MCF 10A (cell line): Measurements from ENCODE around the gene TDRD9. TPM values are rescaled to one million over a fixed set of nuclear protein-coding genes. Genes with fewer than 3 reads are reported as not detected.
A peak's percentile ranks its signal among the peaks of the same experiment; 100 is the strongest.

ENCODE experiments used
- BruUV-seq: library from RNA; stranded (reverse); fragments of 400-500 nt; replicated peaks from 2 replicates; lab custom pipeline; 2021; lab: Mats Ljungman, UMichigan
- CTCF ChIA-PET: fragments of 300-600 bp; sonication (Branson Sonifier 250); formaldehyde crosslinking; extraction: SDS; loops from one replicate; lab custom pipeline; 2021; ENCODE audit warnings: antibody characterized with exemption, inconsistent platforms; lab: Yijun Ruan, JAX
- POLR2A ChIA-PET: fragments of 300-600, 350-650 bp; sonication (Branson Sonifier 250); formaldehyde crosslinking; extraction: SDS; loops from one replicate; lab custom pipeline; 2020; ENCODE audit warnings: antibody characterized with exemption, inconsistent platforms; lab: Yijun Ruan, JAX
- DNase-seq: peaks from one replicate; pipeline ENCODE4 v3.0.0-alpha.2; 2018; ENCODE audit not compliant: unreplicated experiment
- H3K27ac Mint-ChIP-seq: one replicate; pipeline ENCODE4 v1.8.0; 2022; ENCODE audit warnings: mild to moderate bottlenecking, low read depth, mixed read lengths; ENCODE audit not compliant: unreplicated experiment
- H3K27me3 Mint-ChIP-seq: one replicate; pipeline ENCODE4 v1.8.0; 2022; ENCODE audit warnings: mixed read lengths; ENCODE audit not compliant: insufficient read depth, unreplicated experiment
- H3K36me3 Mint-ChIP-seq: one replicate; pipeline ENCODE4 v1.8.0; 2022; ENCODE audit warnings: mild to moderate bottlenecking, moderate library complexity, mixed read lengths; ENCODE audit not compliant: insufficient read depth, unreplicated experiment
- H3K4me1 Mint-ChIP-seq: one replicate; pipeline ENCODE4 v1.8.0; 2022; ENCODE audit warnings: mixed read lengths; ENCODE audit not compliant: insufficient read depth, unreplicated experiment
- H3K4me3 Mint-ChIP-seq: one replicate; pipeline ENCODE4 v1.8.0; 2022; ENCODE audit warnings: mild to moderate bottlenecking, moderate library complexity, mixed read lengths; ENCODE audit not compliant: unreplicated experiment
- H3K9me3 Mint-ChIP-seq: one replicate; pipeline ENCODE4 v1.8.0; 2022; ENCODE audit warnings: mixed read lengths; ENCODE audit not compliant: unreplicated experiment
- CTCF ChIP-seq: fragments of 200-600 bp; IDR thresholded peaks from one replicate; pipeline ENCODE4 v1.8.0; 2022; ENCODE audit warnings: antibody characterized with exemption, mild to moderate bottlenecking; ENCODE audit not compliant: unreplicated experiment
- intact Hi-C: fragments of 100-400 bp; cut with micrococcal nuclease; formaldehyde crosslinking; loops from 2 replicates; pipeline ENCODE4 v1.14.1; 2022
- total RNA-seq: library from RNA; stranded (reverse); gene quantifications from 2 replicates; pipeline ENCODE4 v1.2.3, GENCODE V29; 2022

TDRD9 gene
- total RNA-seq, 1 experiment from 2014 or later = 0.40 TPM

GRCh38 chr14:103999795-104000440 is 71.7 kb downstream of the TDRD9 start:
- ChIA-PET CTCF (interaction anchor here (0.7 to 0.8 kb wide), 4 partner anchors 18 to 469 kb away, joined by 3 to 5 read pairs (median 3); no protein-coding TSS in a partner anchor), POLR2A (no interaction called here)
- no peaks in the 10 kb centered on the region for H3K36me3 Mint-ChIP-seq
- intact Hi-C loops = no loop called here
- no peak for DNase-seq
- no TSS peak for BruUV-seq
- TF ChIP-seq CTCF = no peak
- H3K9me3 Mint-ChIP-seq = no peaks in the 10 kb centered on the region
- H3K27ac Mint-ChIP-seq = no peak overlapping the region
- no peak overlapping the region for H3K4me3 Mint-ChIP-seq
- no peaks in the 10 kb centered on the region for H3K27me3 Mint-ChIP-seq
- H3K4me1 Mint-ChIP-seq = no peaks in the 10 kb centered on the region

GRCh38 chr14:104001003-104001402 is 72.7 kb downstream of the TDRD9 start:
- POLR2A ChIA-PET = no interaction called here
- Mint-ChIP-seq H3K36me3 (no peaks in the 10 kb centered on the region), H3K4me1 (peaks cover 6% of the 10 kb centered on the region), H3K4me3 (no peak overlapping the region), H3K9me3 (no peaks in the 10 kb centered on the region), H3K27ac (no peak overlapping the region), H3K27me3 (no peaks in the 10 kb centered on the region)
- BruUV-seq = no TSS peak
- CTCF ChIA-PET = no interaction called here
- TF ChIP-seq CTCF = no peak
- intact Hi-C loops = no loop called here
- DNase-seq = peak; percentile 4

- DNase-seq = no peak
- ChIA-PET CTCF (interaction anchor here (0.6 kb wide), 2 partner anchors 20 to 561 kb away, joined by 3 to 4 read pairs; no protein-coding TSS in a partner anchor), POLR2A (no interaction called here)
- intact Hi-C loops = no loop called here
- Mint-ChIP-seq H3K4me3 (no peak overlapping the region), H3K4me1 (peaks cover 6% of the 10 kb centered on the region), H3K27ac (no peak overlapping the region), H3K9me3 (no peaks in the 10 kb centered on the region), H3K27me3 (no peaks in the 10 kb centered on the region), H3K36me3 (no peaks in the 10 kb centered on the region)
- no peak for TF ChIP-seq CTCF
- BruUV-seq = no TSS peak
These were observed 75.4 kb downstream of the TDRD9 start for GRCh38 chr14:104003616-104004015.

- no peaks in the 10 kb centered on the region for H3K36me3 Mint-ChIP-seq
- DNase-seq = no peak
- CTCF ChIA-PET = no interaction called here
- intact Hi-C loops = no loop called here
- no TSS peak for BruUV-seq
- H3K9me3 Mint-ChIP-seq = no peaks in the 10 kb centered on the region
- H3K27ac Mint-ChIP-seq = no peak overlapping the region
- H3K27me3 Mint-ChIP-seq = no peaks in the 10 kb centered on the region
- POLR2A ChIA-PET = no interaction called here
- H3K4me3 Mint-ChIP-seq = no peak overlapping the region
- TF ChIP-seq CTCF = no peak
- peaks cover 6% of the 10 kb centered on the region for H3K4me1 Mint-ChIP-seq
These were observed 76.6 kb downstream of the TDRD9 start for GRCh38 chr14:104004849-104005248.
